ENCODE results near the gene UMAD1.

Gene UMAD1

GRCh38 chr7:7751243-7752092 is 110.9 kb downstream of the UMAD1 start:
- Histone ChIP-seq H3K27ac (replicated peaks) (no peak overlapping the region), H3K27me3 (ENCODE audit: insufficient read depth, poor library complexity, severe bottlenecking) (no peaks in the 10 kb centered on the region), H3K4me3 (replicated peaks; ENCODE audit: insufficient read depth, low read length) (no peak overlapping the region)
- DNase-seq (ENCODE audit: low read depth in 1 of 2, low spot score in 1 of 2) = no peak
- TF ChIP-seq POLR2AphosphoS5 (IDR thresholded peaks at IDR 0.05; ENCODE audit: low read depth) (no peak), GABPA (IDR thresholded peaks at IDR 0.05; ENCODE audit: low read depth) (no peak), SPI1 (IDR thresholded peaks at IDR 0.05; ENCODE audit: borderline replicate concordance, low read depth) (no peak)
- TF ChIP-seq, protein P1, sequence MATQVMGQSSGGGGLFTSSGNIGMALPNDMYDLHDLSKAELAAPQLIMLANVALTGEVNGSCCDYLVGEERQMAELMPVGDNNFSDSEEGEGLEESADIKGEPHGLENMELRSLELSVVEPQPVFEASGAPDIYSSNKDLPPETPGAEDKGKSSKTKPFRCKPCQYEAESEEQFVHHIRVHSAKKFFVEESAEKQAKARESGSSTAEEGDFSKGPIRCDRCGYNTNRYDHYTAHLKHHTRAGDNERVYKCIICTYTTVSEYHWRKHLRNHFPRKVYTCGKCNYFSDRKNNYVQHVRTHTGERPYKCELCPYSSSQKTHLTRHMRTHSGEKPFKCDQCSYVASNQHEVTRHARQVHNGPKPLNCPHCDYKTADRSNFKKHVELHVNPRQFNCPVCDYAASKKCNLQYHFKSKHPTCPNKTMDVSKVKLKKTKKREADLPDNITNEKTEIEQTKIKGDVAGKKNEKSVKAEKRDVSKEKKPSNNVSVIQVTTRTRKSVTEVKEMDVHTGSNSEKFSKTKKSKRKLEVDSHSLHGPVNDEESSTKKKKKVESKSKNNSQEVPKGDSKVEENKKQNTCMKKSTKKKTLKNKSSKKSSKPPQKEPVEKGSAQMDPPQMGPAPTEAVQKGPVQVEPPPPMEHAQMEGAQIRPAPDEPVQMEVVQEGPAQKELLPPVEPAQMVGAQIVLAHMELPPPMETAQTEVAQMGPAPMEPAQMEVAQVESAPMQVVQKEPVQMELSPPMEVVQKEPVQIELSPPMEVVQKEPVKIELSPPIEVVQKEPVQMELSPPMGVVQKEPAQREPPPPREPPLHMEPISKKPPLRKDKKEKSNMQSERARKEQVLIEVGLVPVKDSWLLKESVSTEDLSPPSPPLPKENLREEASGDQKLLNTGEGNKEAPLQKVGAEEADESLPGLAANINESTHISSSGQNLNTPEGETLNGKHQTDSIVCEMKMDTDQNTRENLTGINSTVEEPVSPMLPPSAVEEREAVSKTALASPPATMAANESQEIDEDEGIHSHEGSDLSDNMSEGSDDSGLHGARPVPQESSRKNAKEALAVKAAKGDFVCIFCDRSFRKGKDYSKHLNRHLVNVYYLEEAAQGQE (IDR thresholded peaks at IDR 0.05; ENCODE audit: insufficient replicate concordance, low read depth) = no peak
- TF ChIP-seq, protein P2, sequence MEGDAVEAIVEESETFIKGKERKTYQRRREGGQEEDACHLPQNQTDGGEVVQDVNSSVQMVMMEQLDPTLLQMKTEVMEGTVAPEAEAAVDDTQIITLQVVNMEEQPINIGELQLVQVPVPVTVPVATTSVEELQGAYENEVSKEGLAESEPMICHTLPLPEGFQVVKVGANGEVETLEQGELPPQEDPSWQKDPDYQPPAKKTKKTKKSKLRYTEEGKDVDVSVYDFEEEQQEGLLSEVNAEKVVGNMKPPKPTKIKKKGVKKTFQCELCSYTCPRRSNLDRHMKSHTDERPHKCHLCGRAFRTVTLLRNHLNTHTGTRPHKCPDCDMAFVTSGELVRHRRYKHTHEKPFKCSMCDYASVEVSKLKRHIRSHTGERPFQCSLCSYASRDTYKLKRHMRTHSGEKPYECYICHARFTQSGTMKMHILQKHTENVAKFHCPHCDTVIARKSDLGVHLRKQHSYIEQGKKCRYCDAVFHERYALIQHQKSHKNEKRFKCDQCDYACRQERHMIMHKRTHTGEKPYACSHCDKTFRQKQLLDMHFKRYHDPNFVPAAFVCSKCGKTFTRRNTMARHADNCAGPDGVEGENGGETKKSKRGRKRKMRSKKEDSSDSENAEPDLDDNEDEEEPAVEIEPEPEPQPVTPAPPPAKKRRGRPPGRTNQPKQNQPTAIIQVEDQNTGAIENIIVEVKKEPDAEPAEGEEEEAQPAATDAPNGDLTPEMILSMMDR (IDR thresholded peaks at IDR 0.05; ENCODE audit: insufficient read depth, low read length) = no peak

DNA sequence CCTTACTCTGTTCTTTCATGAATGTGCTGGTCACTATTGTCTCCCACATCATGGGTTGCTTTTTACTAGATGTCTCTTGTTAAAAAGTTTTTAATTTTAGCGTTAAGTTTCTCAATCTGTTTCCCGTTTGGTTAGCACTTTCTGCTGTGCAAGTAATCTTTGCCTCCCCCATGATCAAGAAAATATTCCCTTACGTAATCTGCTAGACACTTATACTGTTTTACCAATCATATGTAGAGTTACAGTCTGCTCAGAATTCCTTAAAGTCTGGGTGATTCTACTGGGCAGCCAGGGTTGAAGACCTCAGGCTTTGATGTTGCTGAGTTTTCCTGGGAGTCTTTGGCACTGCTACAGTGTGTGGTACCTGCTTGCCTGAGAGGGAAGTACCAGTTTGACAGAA is 116.0 kb downstream of the UMAD1 start:
- Histone ChIP-seq H3K4me3 (replicated peaks; ENCODE audit: insufficient read depth, low read length) (no peak overlapping the region), H3K27ac (replicated peaks) (no peak overlapping the region), H3K27me3 (ENCODE audit: insufficient read depth, poor library complexity, severe bottlenecking) (no peaks in the 10 kb centered on the region)
- DNase-seq (ENCODE audit: low read depth in 1 of 2, low spot score in 1 of 2) = no peak
- TF ChIP-seq, protein P1 (IDR thresholded peaks at IDR 0.05; ENCODE audit: insufficient replicate concordance, low read depth) = no peak
- TF ChIP-seq GABPA (IDR thresholded peaks at IDR 0.05; ENCODE audit: low read depth) = no peak

GRCh38 chr7:7757576-7757975 is 117.0 kb downstream of the UMAD1 start:
- no peaks in the 10 kb centered on the region for H3K27me3 ChIP-seq (ENCODE audit: insufficient read depth, poor library complexity, severe bottlenecking)
- H3K27ac ChIP-seq (replicated peaks) = no peak overlapping the region
- no peak for DNase-seq (ENCODE audit: low read depth in 1 of 2, low spot score in 1 of 2)
- TF ChIP-seq SPI1 (IDR thresholded peaks at IDR 0.05; ENCODE audit: borderline replicate concordance, low read depth) (no peak), GABPA (IDR thresholded peaks at IDR 0.05; ENCODE audit: low read depth) (no peak), POLR2AphosphoS5 (IDR thresholded peaks at IDR 0.05; ENCODE audit: low read depth) (no peak)
- TF ChIP-seq, protein P2 (IDR thresholded peaks at IDR 0.05; ENCODE audit: insufficient read depth, low read length) = no peak
- TF ChIP-seq, protein P1 (IDR thresholded peaks at IDR 0.05; ENCODE audit: insufficient replicate concordance, low read depth) = no peak
- no peak overlapping the region for H3K4me3 ChIP-seq (replicated peaks; ENCODE audit: insufficient read depth, low read length)

Data from HL-60 (cell line).